HepG2 (cell line): ENCODE results near the gene GPR62. TPM values are rescaled to one million over a fixed set of nuclear protein-coding genes. Genes with fewer than 3 reads are reported as not detected.
A peak's percentile ranks its signal among the peaks of the same experiment; 100 is the strongest.

Experiments used
- CENPT ChIP-seq: sonication (generic); formaldehyde crosslinking; IDR thresholded peaks from 2 replicates; pipeline ENCODE4 v1.8.0; 2022; ENCODE audit warnings: low read depth, mild to moderate bottlenecking, moderate library complexity, missing genetic modification reagents
- GLMP ChIP-seq: sonication (generic); formaldehyde crosslinking; IDR thresholded peaks from 2 replicates; pipeline ENCODE4 v1.9.0; 2021; ENCODE audit warnings: missing genetic modification reagents, mild to moderate bottlenecking, borderline replicate concordance
- HNF4G ChIP-seq, 2 experiments: sonication (generic) in 1 of 2; formaldehyde crosslinking in 1 of 2; IDR thresholded peaks; 2 replicates each; pipeline versions ENCODE4 v1.4.0 to v1.6.1; 2011 to 2020; ENCODE audit warnings: borderline replicate concordance in 2 of 2, low read depth in 2 of 2, mild to moderate bottlenecking in 2 of 2, low read length in 1 of 2, missing genetic modification reagents in 1 of 2, moderate library complexity in 1 of 2
- SOX13 ChIP-seq, 3 experiments: fragments of 450-650 bp in 1 of 3; sonication (generic) in 1 of 3; formaldehyde crosslinking in 1 of 3; IDR thresholded peaks in 2 of 3; conservative IDR thresholded peaks in 1 of 3; 2 replicates each; pipeline versions ENCODE4 v1.5.0 to v1.6.1; 2016 to 2020; ENCODE audit warnings: antibody characterized with exemption in 1 of 3, mild to moderate bottlenecking in 1 of 3, missing compliant biosample characterization in 1 of 3, missing genetic modification reagents in 1 of 3, moderate library complexity in 1 of 3
- ZFP37 ChIP-seq: sonication (generic); formaldehyde crosslinking; IDR thresholded peaks from 2 replicates; pipeline ENCODE4 v1.4.0; 2020; ENCODE audit warnings: missing genetic modification reagents, borderline replicate concordance
- ZKSCAN5 ChIP-seq: sonication (generic); formaldehyde crosslinking; IDR thresholded peaks from 2 replicates; pipeline ENCODE4 v1.5.1; 2020; ENCODE audit warnings: mild to moderate bottlenecking, missing genetic modification reagents
- ZKSCAN8 ChIP-seq: IDR thresholded peaks from 2 replicates; pipeline ENCODE4 v1.6.1; 2016; ENCODE audit warnings: borderline replicate concordance, missing genetic modification reagents, missing compliant biosample characterization
- ZNF260 ChIP-seq: sonication (generic); formaldehyde crosslinking; IDR thresholded peaks from 2 replicates; pipeline ENCODE4 v1.4.0; 2020; ENCODE audit warnings: missing genetic modification reagents, low read depth, mild to moderate bottlenecking, borderline replicate concordance
- ZNF33B ChIP-seq: sonication (generic); formaldehyde crosslinking; IDR thresholded peaks from 2 replicates; pipeline ENCODE4 v1.5.1; 2020; ENCODE audit warnings: mild to moderate bottlenecking, missing genetic modification reagents
- ZNF530 ChIP-seq: sonication (generic); formaldehyde crosslinking; IDR thresholded peaks from 2 replicates; pipeline ENCODE4 v1.5.0; 2020; ENCODE audit warnings: low read depth, mild to moderate bottlenecking, missing genetic modification reagents
- polyA plus RNA-seq, 8 experiments: library from polyadenylated mRNA; depleted of rRNA in 3 of 8; stranded (reverse) in 7 of 8; unstranded in 1 of 8; fragments of >200 nt; fragmentation: Illumina TruSeq in 4 of 8; extraction: Trizol in 4 of 8; gene quantifications; 2 replicates each; pipeline versions ENCODE4 v1.2.1 to v1.2.3, GENCODE V29; 2011 to 2016; ENCODE audit warnings: low read depth in 4 of 8, missing spikeins in 1 of 8, mixed read lengths in 1 of 8; ENCODE audit not compliant: insufficient read depth in 1 of 8
- total RNA-seq, 5 experiments: library from RNA; depleted of rRNA; stranded (reverse); fragments of >200 nt; fragmentation: Illumina TruSeq; extraction: Trizol; gene quantifications; 2 replicates each; pipeline ENCODE4 v1.2.3, GENCODE V29; 2016; ENCODE audit warnings: low read depth in 1 of 5
- TF ChIP-seq, protein P1 (sequence below): sonication (generic); formaldehyde crosslinking; IDR thresholded peaks from 2 replicates; pipeline ENCODE4 v1.4.0; 2020; ENCODE audit warnings: missing genetic modification reagents
- TF ChIP-seq, protein P2 (sequence below): sonication (generic); formaldehyde crosslinking; IDR thresholded peaks from 2 replicates; pipeline ENCODE4 v1.5.0; 2020; ENCODE audit warnings: mild to moderate bottlenecking, missing genetic modification reagents, borderline replicate concordance
- TF ChIP-seq, protein P3 (sequence below): conservative IDR thresholded peaks from 2 replicates; pipeline ENCODE4 v1.6.1; 2018; ENCODE audit warnings: missing genetic modification reagents

Gene GPR62
- total and polyA plus RNA-seq, 2 of the 13 experiments (the other 11 are each of a cell fraction or from before 2014, with no cell fraction given), result not detected

DNA sequence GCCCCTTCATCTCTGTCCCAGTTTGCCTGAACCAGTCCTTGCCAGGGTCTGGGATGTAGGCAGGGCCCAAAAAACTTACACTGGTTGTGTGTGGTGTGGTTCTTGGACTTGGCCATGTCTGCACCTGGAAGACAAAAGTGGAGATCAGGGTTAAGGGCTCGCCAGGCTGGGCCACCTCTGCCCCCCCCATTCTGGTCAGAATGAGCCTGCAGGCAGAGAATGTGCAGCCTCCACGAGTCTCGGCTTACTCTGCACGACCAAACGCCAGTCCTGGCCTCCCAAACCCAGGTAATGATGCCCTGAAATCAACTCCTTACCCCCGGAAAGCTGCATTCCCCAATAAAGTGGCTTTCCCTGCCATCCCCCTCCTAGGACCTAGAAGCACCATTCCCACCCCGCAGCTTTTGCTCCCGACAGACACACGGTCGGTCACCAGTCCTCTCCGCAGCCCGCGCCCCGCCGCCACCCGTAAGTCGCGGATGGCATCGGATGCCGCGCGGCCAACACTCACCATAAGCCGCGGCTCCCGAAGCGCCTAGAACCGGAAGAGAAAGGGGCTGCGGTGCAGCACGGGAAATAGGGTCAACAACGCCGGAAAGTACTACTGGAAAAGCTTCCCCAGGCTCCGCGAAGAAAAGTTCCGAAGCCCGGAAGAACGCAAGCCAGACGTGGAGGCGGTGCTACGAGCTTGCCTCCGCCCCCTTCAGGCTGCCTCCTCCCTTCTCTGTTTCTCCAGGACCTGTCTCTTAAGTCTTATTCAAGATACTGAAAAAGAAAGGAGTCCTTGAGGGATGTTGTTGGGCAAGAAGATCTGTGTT, 40.4 kb downstream of the GPR62 start, which contains the start of gene RPL29 (continued):
- TF ChIP-seq, protein P1, sequence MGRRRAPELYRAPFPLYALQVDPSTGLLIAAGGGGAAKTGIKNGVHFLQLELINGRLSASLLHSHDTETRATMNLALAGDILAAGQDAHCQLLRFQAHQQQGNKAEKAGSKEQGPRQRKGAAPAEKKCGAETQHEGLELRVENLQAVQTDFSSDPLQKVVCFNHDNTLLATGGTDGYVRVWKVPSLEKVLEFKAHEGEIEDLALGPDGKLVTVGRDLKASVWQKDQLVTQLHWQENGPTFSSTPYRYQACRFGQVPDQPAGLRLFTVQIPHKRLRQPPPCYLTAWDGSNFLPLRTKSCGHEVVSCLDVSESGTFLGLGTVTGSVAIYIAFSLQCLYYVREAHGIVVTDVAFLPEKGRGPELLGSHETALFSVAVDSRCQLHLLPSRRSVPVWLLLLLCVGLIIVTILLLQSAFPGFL, result no peak
- TF ChIP-seq GLMP (CRISPR knock-in tag) (no peak), ZNF260 (CRISPR knock-in tag) (no peak), ZKSCAN5 (no peak), ZNF33B (CRISPR knock-in tag) (0 out of 2 replicates have a peak, but pooled peaks have one; percentile 46), HNF4G (IDR thresholded peaks at IDR 0.05; ENCODE audit: borderline replicate concordance, low read depth, low read length) (peak; percentile 56; the same call in 1 of the 2 replicates), HNF4G (CRISPR knock-in tag; IDR thresholded peaks at IDR 0.05; ENCODE audit: borderline replicate concordance, low read depth) (no peak), ZKSCAN8 (CRISPR knock-in tag) (peak; percentile 69), ZFP37 (CRISPR knock-in tag) (no peak), ZNF530 (CRISPR knock-in tag) (no peak), CENPT (CRISPR knock-in tag) (0 out of 2 replicates have a peak, but pooled peaks have one; percentile 47), SOX13 (IDR thresholded peaks at IDR 0.05) (no peak), SOX13 (CRISPR knock-in tag; conservative IDR thresholded peaks at IDR 0.05 in 1 of 2, IDR thresholded peaks at IDR 0.05 in 1 of 2) (peak in 1 of 2 experiments; percentile 62; a peak in 2 of 4 replicates)
- TF ChIP-seq, protein P2, sequence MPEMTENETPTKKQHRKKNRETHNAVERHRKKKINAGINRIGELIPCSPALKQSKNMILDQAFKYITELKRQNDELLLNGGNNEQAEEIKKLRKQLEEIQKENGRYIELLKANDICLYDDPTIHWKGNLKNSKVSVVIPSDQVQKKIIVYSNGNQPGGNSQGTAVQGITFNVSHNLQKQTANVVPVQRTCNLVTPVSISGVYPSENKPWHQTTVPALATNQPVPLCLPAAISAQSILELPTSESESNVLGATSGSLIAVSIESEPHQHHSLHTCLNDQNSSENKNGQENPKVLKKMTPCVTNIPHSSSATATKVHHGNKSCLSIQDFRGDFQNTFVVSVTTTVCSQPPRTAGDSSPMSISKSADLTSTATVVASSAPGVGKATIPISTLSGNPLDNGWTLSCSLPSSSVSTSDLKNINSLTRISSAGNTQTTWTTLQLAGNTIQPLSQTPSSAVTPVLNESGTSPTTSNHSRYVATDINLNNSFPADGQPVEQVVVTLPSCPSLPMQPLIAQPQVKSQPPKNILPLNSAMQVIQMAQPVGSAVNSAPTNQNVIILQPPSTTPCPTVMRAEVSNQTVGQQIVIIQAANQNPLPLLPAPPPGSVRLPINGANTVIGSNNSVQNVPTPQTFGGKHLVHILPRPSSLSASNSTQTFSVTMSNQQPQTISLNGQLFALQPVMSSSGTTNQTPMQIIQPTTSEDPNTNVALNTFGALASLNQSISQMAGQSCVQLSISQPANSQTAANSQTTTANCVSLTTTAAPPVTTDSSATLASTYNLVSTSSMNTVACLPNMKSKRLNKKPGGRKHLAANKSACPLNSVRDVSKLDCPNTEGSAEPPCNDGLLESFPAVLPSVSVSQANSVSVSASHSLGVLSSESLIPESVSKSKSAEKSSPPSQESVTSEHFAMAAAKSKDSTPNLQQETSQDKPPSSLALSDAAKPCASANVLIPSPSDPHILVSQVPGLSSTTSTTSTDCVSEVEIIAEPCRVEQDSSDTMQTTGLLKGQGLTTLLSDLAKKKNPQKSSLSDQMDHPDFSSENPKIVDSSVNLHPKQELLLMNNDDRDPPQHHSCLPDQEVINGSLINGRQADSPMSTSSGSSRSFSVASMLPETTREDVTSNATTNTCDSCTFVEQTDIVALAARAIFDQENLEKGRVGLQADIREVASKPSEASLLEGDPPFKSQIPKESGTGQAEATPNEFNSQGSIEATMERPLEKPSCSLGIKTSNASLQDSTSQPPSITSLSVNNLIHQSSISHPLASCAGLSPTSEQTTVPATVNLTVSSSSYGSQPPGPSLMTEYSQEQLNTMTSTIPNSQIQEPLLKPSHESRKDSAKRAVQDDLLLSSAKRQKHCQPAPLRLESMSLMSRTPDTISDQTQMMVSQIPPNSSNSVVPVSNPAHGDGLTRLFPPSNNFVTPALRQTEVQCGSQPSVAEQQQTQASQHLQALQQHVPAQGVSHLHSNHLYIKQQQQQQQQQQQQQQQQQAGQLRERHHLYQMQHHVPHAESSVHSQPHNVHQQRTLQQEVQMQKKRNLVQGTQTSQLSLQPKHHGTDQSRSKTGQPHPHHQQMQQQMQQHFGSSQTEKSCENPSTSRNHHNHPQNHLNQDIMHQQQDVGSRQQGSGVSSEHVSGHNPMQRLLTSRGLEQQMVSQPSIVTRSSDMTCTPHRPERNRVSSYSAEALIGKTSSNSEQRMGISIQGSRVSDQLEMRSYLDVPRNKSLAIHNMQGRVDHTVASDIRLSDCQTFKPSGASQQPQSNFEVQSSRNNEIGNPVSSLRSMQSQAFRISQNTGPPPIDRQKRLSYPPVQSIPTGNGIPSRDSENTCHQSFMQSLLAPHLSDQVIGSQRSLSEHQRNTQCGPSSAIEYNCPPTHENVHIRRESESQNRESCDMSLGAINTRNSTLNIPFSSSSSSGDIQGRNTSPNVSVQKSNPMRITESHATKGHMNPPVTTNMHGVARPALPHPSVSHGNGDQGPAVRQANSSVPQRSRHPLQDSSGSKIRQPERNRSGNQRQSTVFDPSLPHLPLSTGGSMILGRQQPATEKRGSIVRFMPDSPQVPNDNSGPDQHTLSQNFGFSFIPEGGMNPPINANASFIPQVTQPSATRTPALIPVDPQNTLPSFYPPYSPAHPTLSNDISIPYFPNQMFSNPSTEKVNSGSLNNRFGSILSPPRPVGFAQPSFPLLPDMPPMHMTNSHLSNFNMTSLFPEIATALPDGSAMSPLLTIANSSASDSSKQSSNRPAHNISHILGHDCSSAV, result peak; percentile 83; the same call in 1 of the 2 replicates
- TF ChIP-seq, protein P3, sequence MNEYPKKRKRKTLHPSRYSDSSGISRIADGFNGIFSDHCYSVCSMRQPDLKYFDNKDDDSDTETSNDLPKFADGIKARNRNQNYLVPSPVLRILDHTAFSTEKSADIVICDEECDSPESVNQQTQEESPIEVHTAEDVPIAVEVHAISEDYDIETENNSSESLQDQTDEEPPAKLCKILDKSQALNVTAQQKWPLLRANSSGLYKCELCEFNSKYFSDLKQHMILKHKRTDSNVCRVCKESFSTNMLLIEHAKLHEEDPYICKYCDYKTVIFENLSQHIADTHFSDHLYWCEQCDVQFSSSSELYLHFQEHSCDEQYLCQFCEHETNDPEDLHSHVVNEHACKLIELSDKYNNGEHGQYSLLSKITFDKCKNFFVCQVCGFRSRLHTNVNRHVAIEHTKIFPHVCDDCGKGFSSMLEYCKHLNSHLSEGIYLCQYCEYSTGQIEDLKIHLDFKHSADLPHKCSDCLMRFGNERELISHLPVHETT, result peak; percentile 93
